Ovary (tissue), 3 donors: ENCODE data around the gene CASK.

Experiments
- CTCF ChIP-seq, 3 donors: fragments of 450-650 bp in 2 of 3; fragments of 200-600 bp in 1 of 3; IDR thresholded peaks; one replicate each; pipeline versions ENCODE4 v1.5.1 to v1.8.0; 2016 to 2022; ENCODE audit warnings: antibody characterized with exemption in 3 of 3, mild to moderate bottlenecking in 1 of 3
- POLR2A ChIP-seq: fragments of 450-650 bp; IDR thresholded peaks from one replicate; pipeline ENCODE4 v1.6.1; 2017; ENCODE audit warnings: antibody characterized with exemption, mild to moderate bottlenecking, moderate library complexity
- donor health status: DM: no; HTN: no; CAD: no.

- no peak for TF ChIP-seq POLR2A
- TF ChIP-seq CTCF (IDR thresholded peaks at IDR 0.05), result no peak
Observed at GRCh38 chrX:41785685-41786084, 137.7 kb downstream of the CASK start.
